Measurements from ENCODE around the gene ZNF394.
A peak's percentile ranks its signal among the peaks of the same experiment; 100 is the strongest.

Gene ZNF394

GRCh38 chr7:99490878-99491277, 9.2 kb downstream of the ZNF394 start:
- DNase-seq: no peak

GRCh38 chr7:99489235-99489634, 10.8 kb downstream of the ZNF394 start:
- DNase-seq: no peak

- no peak for DNase-seq
These were observed 15.0 kb downstream of the ZNF394 start for GRCh38 chr7:99485094-99485493.

- no peak for DNase-seq
These were observed 21.3 kb downstream of the ZNF394 start for GRCh38 chr7:99478464-99479440.

- DNase-seq: no peak
These were observed 24.0 kb downstream of the ZNF394 start for GRCh38 chr7:99476107-99476506.

GRCh38 chr7:99473315-99473596, 26.8 kb downstream of the ZNF394 start:
- no peak for DNase-seq

- peak; percentile 98 for DNase-seq
These were observed 27.3 kb downstream of the ZNF394 start, which contains the start of gene ZNF789 for GRCh38 chr7:99472561-99473314. ZNF789 (plus strand) TSS chr7:99472890; CDS start chr7:99476457, 3,567 bp downstream.

GRCh38 chr7:99469381-99470065, 30.6 kb downstream of the ZNF394 start:
- DNase-seq: no peak

- no peak for DNase-seq
These were observed 31.7 kb downstream of the ZNF394 start for GRCh38 chr7:99468336-99468918.

GRCh38 chr7:99465421-99465768, 34.7 kb downstream of the ZNF394 start:
- no peak for DNase-seq

GRCh38 chr7:99461221-99461620, 38.9 kb downstream of the ZNF394 start:
- DNase-seq: no peak

GRCh38 chr7:99460651-99461050, 39.4 kb downstream of the ZNF394 start:
- DNase-seq: no peak

GRCh38 chr7:99459087-99459486, 41.0 kb downstream of the ZNF394 start:
- no peak for DNase-seq

- no peak for DNase-seq
These were observed 42.2 kb downstream of the ZNF394 start for GRCh38 chr7:99457650-99458493.

GRCh38 chr7:99457050-99457649, 42.9 kb downstream of the ZNF394 start:
- no peak for DNase-seq

GRCh38 chr7:99456288-99456687, 43.8 kb downstream of the ZNF394 start:
- no peak for DNase-seq

GRCh38 chr7:99455874-99456273, 44.2 kb downstream of the ZNF394 start:
- no peak for DNase-seq

- no peak for DNase-seq
These were observed 47.0 kb downstream of the ZNF394 start for GRCh38 chr7:99453105-99453504.

- DNase-seq: no peak
These were observed 47.5 kb downstream of the ZNF394 start for GRCh38 chr7:99452541-99452940.

- no peak for DNase-seq
These were observed 48.1 kb downstream of the ZNF394 start for GRCh38 chr7:99451936-99452335.

- no peak for DNase-seq
These were observed 50.8 kb downstream of the ZNF394 start for GRCh38 chr7:99449326-99449725.

GRCh38 chr7:99448855-99449254, 51.2 kb downstream of the ZNF394 start:
- DNase-seq: no peak
